Left forelimb (tissue), 1 donor: ENCODE data around the gene THOC3.
"Not testable (repeated sequence)": the region's sequence is repeated elsewhere in the genome, so short reads cannot be mapped to it uniquely, and the experiment has no call there.

ENCODE experiments used
- DNase-seq: peaks from one replicate; pipeline ENCODE4 v3.0.0-alpha.2; 2018; ENCODE audit warnings: low spot score

Gene THOC3

DNA sequence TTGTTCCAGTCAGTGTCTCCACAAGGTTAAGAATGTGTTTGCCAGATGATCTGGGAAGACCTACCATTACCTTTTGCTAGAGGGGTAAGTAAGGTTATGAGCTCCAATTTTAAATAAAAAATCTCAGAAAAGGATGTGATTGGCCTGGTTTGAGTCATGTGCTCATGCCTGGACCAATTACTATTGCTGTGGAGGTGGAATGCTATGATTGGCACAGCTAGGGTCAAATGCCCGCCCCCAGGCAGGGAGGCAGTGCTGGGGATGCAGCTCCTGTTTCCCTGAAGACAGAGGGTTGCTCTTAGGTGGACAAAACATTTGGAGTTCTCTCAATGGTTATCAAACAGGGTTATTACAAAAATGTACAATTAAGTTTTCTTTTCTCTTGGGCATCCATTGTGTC lies 29.6 kb downstream of the THOC3 start:
- DNase-seq: not testable (repeated sequence)

DNA sequence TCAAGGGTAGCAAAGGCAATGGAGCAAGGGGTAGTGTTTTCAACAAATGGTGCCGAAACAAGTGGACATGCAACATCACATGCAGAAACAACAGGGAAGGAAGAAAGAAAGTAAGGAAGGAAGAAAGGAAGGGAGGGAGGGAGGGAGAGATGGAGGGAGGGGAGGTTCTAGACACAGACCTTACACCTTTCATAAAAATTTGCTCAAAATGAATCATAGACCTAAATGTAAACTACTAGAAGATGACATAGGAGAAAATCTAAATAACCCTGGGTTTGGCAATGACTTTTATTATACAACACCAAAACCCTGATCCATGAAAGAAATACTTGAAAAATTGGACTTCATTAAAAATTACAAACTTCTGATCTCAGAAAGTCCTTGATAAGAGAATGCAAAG lies 39.4 kb downstream of the THOC3 start:
- DNase-seq: not testable (repeated sequence)

DNA sequence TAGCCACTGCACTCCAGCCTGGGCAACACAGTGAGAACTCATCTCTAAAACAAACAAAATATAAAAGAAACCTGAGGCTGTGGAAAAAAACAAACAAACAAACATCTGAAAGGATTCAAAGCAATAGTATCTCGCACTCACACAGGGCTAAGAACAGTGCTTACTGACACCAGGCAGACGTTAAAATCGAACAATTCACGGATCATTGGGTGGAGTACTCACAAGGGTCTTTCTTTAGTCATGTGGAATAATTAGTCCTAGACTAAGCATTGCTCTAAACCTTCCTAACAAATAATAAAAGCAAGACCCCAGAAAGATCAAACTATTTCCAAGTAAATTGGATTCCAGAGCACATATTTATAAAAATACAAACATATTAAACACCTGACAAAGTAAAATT lies 43.0 kb downstream of the THOC3 start:
- not testable (repeated sequence) for DNase-seq

DNA sequence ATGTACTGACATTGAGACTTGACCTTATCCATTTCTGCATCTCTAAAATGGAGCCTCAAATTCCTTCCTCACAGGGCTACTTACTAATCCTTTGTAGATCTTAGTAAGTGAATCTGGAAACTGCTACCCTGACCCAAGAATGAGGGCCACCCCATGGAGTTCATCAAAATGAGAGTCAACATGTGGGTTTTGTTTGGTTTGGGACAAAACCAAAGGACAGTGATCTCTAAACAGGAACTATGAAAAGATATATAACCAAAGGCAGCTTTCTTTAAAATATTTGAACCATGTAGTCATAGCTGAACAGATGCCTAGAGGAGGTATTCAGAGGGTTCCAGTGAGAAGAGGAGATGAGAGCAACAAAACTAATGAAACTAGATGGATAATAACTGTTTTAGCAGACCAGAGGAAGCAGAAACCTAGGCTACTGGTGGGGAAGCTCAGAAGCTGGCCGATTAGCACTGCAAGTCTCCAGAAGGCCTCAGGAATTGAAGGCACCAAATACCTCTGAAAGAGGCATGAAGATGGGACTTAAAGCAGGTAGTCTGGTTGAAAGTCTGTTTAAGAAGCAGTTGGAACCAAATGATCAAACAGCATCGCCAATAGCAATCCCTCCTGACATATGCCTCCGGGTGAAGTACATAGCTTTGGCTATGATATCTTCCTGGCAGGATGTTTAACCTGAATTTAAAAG lies 45.8 kb downstream of the THOC3 start:
- no peak for DNase-seq

DNA sequence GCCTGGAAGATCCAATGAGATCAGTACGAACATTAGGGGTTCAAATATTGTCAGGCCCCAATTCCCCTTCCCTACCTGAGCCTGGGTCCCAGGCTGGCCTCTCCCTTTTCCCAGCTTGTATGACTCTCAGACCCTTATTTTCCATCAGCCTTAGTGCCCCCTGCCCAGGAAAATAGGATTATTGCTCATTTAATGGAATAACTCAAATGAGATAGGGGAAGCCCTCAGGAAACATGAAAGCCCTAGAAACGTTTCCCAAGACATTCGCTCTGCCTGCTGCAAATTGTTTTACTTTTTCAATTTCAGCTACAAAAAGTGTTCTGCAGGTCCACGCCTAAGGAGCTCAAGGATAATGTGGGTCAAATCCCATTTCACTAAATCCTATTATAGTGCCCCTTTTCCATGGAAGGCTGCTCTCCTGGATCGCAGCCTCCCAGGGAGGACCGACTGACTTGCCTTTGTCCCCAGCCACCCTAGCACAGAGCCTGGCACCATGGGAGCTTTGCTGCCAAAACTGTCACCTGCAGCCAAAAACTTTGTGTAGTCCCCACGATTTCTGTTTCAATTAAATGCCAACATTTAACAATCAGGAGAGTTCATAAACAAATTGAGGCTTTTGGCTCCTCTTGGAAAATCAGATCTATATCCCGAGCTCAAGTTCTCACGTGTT lies 46.9 kb downstream of the THOC3 start:
- DNase-seq: no peak

DNA sequence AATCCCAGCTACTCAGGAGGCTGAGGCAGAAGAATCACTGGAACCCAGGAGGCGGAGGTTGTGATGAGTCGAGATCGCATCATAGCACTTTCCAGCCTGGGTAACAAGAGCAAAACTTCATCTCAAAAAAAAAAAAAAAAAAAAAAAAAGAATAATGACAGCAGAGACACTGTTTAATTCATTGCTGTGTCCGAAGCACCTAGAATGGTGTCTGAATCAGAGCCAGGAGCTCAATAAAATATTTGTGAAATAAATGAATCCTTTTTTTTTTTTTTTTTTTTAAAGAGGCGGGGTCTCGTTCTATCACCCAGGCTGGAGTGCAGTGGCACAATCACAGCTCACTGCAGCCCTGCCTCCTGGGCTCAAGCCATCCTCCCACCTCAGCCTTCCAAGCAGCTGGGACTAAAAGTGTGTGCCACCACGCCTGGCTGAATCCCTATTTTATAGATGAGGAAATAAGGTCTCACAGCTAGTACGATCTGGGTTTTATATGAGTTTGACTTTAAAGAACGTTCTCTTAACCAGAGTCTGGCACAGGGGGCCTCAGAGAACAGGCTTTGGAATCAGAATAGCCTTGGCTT lies 47.8 kb downstream of the THOC3 start:
- no peak for DNase-seq

DNA sequence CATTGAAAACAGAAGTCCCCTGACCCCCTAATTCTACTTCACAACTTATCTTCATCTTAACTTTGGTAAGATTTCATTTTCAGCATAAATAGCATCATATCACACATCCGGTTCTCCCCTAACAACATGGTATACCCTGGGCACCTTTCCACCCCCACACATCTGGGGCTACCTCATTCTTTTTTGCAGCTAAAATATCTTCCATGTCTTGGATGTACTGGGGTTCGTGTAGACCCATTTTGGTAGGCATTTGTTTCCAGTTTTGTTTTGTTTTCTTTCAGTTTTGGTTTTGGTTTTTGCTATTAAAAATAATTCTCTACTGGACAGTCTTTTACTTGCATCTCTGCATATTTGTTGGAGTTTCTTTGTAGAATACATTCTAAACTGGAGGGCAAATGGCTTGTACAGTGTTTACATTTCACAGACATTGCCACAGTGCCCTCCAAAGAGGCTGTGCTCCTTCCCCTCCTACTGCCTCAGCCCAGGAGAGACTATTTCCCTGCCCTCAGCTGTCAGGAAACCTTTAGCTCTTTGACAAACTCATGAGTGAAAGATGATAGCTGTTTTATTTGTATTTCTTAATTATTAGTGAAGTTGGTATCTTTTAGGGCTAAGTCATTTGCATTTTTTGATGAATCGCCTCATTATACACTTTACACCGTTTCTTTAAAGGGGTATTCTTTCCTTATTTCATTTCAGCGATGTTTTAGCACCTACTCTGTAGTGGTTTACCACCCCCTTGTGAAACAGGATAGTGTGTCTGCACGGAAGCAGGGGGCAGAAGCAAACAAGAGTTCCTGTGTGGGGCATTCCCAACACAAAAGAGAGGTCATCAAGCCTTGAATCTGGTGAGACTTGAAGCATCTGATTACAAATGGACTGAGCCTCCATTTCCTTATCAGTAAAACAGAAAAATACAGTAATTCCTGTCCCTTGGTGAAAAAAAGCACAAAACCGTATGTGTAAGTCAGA lies 52.8 kb downstream of the THOC3 start:
- DNase-seq: not testable (repeated sequence)

DNA sequence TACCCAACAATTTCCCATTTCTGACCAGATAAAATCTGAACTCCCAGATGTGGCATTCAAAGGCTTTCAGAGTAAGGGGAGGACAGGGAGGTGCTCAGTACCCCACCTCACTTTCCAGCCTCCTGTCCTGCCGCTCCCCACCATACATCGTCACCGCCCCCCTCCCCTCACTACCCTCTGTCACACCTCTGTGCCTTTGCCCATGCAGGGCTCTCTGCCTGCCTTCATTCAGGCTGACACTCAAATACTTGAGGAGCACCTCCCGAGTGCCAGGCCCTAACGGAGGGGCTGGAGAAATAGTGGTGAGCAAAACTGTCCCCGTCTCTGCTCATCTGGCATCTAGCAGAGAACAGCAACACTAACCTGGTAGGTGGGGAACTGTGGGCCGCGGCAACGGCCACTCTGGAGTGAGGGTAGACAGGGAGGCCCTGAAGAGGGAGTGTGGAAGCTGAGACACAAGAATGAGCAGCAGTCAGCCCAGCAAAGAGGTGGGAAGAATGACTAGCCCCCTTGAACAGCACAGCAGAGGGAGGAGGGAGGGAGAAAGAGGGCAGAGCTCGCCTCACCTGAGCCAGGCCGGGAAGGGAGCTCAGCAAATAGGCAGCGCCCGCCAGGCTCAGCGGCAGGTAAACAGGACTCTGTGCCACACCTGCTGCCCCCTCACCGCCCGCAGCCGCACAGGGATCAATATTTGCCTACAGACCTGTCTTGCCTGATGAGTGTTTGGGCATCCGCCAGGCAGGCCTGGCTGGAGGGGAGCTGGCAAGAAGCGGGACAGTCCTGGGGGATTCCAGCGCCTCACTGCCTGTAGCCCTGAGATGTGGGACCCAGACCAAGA lies 54.1 kb downstream of the THOC3 start:
- DNase-seq: not testable (repeated sequence)

DNA sequence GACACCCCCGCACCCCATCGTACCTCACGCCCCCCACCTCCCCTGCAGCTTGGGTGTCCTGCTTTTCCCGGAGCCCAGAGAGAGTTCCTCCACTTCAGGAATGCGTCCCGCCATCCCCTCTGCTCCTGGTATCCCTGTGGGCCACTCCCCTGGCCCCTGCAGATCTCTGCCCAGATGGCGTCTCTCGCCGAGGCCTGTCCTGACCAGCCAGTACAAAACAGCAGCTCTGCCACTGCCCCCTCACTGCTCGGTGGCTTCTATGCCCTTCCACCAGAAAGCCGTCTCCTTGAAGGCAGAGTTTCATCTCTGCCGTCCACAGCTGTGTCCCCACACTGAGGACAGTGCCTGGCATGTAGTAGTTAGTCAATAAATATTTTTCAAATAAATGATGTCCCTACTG lies 58.0 kb downstream of the THOC3 start:
- DNase-seq: not testable (repeated sequence)
